SK-N-DZ (cell line): ENCODE data around the gene ADPRHL1.
"Not testable (repeated sequence)": the region's sequence is repeated elsewhere in the genome, so short reads cannot be mapped to it uniquely, and the experiment has no call there.

Source experiments
- DNase-seq: peaks from one replicate; pipeline ENCODE4 v3.0.0-alpha.2; 2015; ENCODE audit warnings: low spot score

The ADPRHL1 gene

GRCh38 chr13:113456116-113456702, 2.9 kb upstream of the ADPRHL1 start:
- no peak for DNase-seq

GRCh38 chr13:113455384-113455783, 2.1 kb upstream of the ADPRHL1 start:
- DNase-seq = no peak

GRCh38 chr13:113454936-113455335, 1.6 kb upstream of the ADPRHL1 start:
- no peak for DNase-seq

- DNase-seq = no peak
Measured at GRCh38 chr13:113452466-113452865, 822 bp downstream of the ADPRHL1 start.

GRCh38 chr13:113451951-113452421, 1.3 kb downstream of the ADPRHL1 start:
- DNase-seq = no peak

- peak; percentile 57 for DNase-seq
Measured at GRCh38 chr13:113450861-113451620, 2.2 kb downstream of the ADPRHL1 start.

GRCh38 chr13:113450348-113450744, 2.9 kb downstream of the ADPRHL1 start:
- DNase-seq = not testable (repeated sequence)

- DNase-seq = no peak
Measured at GRCh38 chr13:113449693-113450347, 3.5 kb downstream of the ADPRHL1 start.

- DNase-seq = no peak
Measured at GRCh38 chr13:113448885-113449692, 4.2 kb downstream of the ADPRHL1 start.

- no peak for DNase-seq
Measured at GRCh38 chr13:113448545-113448884, 4.8 kb downstream of the ADPRHL1 start.

- no peak for DNase-seq
Measured at GRCh38 chr13:113447596-113447995, 5.7 kb downstream of the ADPRHL1 start.

- no peak for DNase-seq
Measured at GRCh38 chr13:113446488-113446854, 6.8 kb downstream of the ADPRHL1 start.

GRCh38 chr13:113445791-113446487, 7.3 kb downstream of the ADPRHL1 start:
- no peak for DNase-seq

- DNase-seq = no peak
Measured at GRCh38 chr13:113443991-113444390, 9.3 kb downstream of the ADPRHL1 start.

- no peak for DNase-seq
Measured at GRCh38 chr13:113442985-113443362, 10.3 kb downstream of the ADPRHL1 start.

- DNase-seq = no peak
Measured at GRCh38 chr13:113442354-113442984, 10.8 kb downstream of the ADPRHL1 start.

- no peak for DNase-seq
Measured at GRCh38 chr13:113441661-113442060, 11.6 kb downstream of the ADPRHL1 start.

- DNase-seq = no peak
Measured at GRCh38 chr13:113437408-113438010, 15.8 kb downstream of the ADPRHL1 start.

GRCh38 chr13:113436866-113437265, 16.4 kb downstream of the ADPRHL1 start:
- DNase-seq = not testable (repeated sequence)

- not testable (repeated sequence) for DNase-seq
Measured at GRCh38 chr13:113435907-113436306, 17.4 kb downstream of the ADPRHL1 start.
